ENCODE results near the gene VRK2. TPM values are rescaled to one million over a fixed set of nuclear protein-coding genes. Genes with fewer than 3 reads are reported as not detected.

VRK2 gene
- total and polyA plus RNA-seq, 10 of the 15 experiments (the other 5 are each of a cell fraction or from before 2014, with no cell fraction given) = 26.5 to 78.0 (median 57.3) TPM

- Histone ChIP-seq H3K79me2 (ENCODE audit: control insufficient read depth, insufficient read depth, low read length) (no peaks in the 10 kb centered on the region), H3K9me3 (replicated peaks; ENCODE audit: control insufficient read depth, insufficient read depth, low read length) (no peaks in the 10 kb centered on the region; the same call in 1 of the 3 replicates), H3K4me3 (no peak overlapping the region), H2AFZ (ENCODE audit: control insufficient read depth, low read depth, low read length) (no peak overlapping the region), H3K9ac (ENCODE audit: control insufficient read depth, insufficient read depth, low read length) (no peak overlapping the region), H4K20me1 (ENCODE audit: control insufficient read depth, insufficient read depth) (no peaks in the 10 kb centered on the region), H3K36me3 (ENCODE audit: control insufficient read depth in 2 of 2, insufficient read depth in 2 of 2, low read length in 1 of 2) (peaks cover 0 to 3% of the 10 kb centered on the region in 2 experiments; a peak in 1 of 4 replicates), H3K27me3 (replicated peaks in 1 of 2; ENCODE audit: control insufficient read depth in 2 of 2, insufficient read depth in 2 of 2, low read length in 1 of 2) (no peaks in the 10 kb centered on the region), H3K4me1 (ENCODE audit: control insufficient read depth, insufficient read depth, low read length) (no peaks in the 10 kb centered on the region), H3K4me2 (ENCODE audit: control insufficient read depth, insufficient read depth) (no peak overlapping the region), H3K27ac (ENCODE audit: control insufficient read depth, insufficient read depth) (no peak overlapping the region)
- intact Hi-C loops (cut with micrococcal nuclease; ENCODE audit: unreplicated experiment) (no loop called here), in situ Hi-C loops (cut with MboI) (no loop called here)
- ChIA-PET POLR2A (no interaction called here), CTCF (no interaction called here), RAD21 (ENCODE audit: unreplicated experiment) (no interaction called here), SMC1A (ENCODE audit: uncharacterized antibody, unreplicated experiment) (interaction anchor here (0.8 to 1.5 kb wide), 4 partner anchors 24 to 53 kb away, joined by 3 to 4 read pairs (median 4); no protein-coding TSS in a partner anchor)
- no peak for ATAC-seq
- TF ChIP-seq TCF7 (IDR thresholded peaks at IDR 0.05; ENCODE audit: borderline replicate concordance) (no peak), CBFB (IDR thresholded peaks at IDR 0.05; ENCODE audit: low read depth) (no peak), CHD2 (IDR thresholded peaks at IDR 0.05; ENCODE audit: borderline replicate concordance, low read depth, low read length) (no peak), SREBF1 (IDR thresholded peaks at IDR 0.05; ENCODE audit: low read length) (no peak), RCOR1 (conservative IDR thresholded peaks at IDR 0.05; ENCODE audit: low read depth, low read length) (no peak), KDM1A (IDR thresholded peaks at IDR 0.05; ENCODE audit: borderline replicate concordance) (no peak), RB1 (IDR thresholded peaks at IDR 0.05; ENCODE audit: borderline replicate concordance) (no peak), SUPT20H (IDR thresholded peaks at IDR 0.05; ENCODE audit: borderline replicate concordance, control insufficient read depth, low read depth, low read length) (no peak), SMAD5 (IDR thresholded peaks at IDR 0.05; ENCODE audit: low read depth) (no peak)
- TF ChIP-seq, protein P1, sequence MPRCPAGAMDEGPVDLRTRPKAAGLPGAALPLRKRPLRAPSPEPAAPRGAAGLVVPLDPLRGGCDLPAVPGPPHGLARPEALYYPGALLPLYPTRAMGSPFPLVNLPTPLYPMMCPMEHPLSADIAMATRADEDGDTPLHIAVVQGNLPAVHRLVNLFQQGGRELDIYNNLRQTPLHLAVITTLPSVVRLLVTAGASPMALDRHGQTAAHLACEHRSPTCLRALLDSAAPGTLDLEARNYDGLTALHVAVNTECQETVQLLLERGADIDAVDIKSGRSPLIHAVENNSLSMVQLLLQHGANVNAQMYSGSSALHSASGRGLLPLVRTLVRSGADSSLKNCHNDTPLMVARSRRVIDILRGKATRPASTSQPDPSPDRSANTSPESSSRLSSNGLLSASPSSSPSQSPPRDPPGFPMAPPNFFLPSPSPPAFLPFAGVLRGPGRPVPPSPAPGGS (IDR thresholded peaks at IDR 0.05; ENCODE audit: borderline replicate concordance, insufficient read depth, low read depth, low read length, poor library complexity, severe bottlenecking) = no peak
- TF ChIP-seq, protein P2, sequence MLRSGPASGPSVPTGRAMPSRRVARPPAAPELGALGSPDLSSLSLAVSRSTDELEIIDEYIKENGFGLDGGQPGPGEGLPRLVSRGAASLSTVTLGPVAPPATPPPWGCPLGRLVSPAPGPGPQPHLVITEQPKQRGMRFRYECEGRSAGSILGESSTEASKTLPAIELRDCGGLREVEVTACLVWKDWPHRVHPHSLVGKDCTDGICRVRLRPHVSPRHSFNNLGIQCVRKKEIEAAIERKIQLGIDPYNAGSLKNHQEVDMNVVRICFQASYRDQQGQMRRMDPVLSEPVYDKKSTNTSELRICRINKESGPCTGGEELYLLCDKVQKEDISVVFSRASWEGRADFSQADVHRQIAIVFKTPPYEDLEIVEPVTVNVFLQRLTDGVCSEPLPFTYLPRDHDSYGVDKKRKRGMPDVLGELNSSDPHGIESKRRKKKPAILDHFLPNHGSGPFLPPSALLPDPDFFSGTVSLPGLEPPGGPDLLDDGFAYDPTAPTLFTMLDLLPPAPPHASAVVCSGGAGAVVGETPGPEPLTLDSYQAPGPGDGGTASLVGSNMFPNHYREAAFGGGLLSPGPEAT (IDR thresholded peaks at IDR 0.05; ENCODE audit: low read depth) = no peak
- DNase-seq (ENCODE audit: low read depth, low spot score) = no peak
- BruUV-seq (replicated peaks) = no TSS peak
- no peak for FAIRE-seq
Observed at GRCh38 chr2:58101500-58101899, 54.9 kb downstream of the VRK2 start.
